Right lobe of liver (tissue), 6 donors: ENCODE results near the gene SSC5D. TPM values are rescaled to one million over a fixed set of nuclear protein-coding genes. Genes with fewer than 3 reads are reported as not detected.
A peak's percentile ranks its signal among the peaks of the same experiment; 100 is the strongest.

ENCODE experiments used
- ATAC-seq, 4 donors: fragments of 200-7000 bp; cut with Tn5 transposase; one replicate each; pipeline ENCODE4 v1.9.1; 2020; ENCODE audit warnings: mild to moderate bottlenecking in 4 of 4, moderate library complexity in 4 of 4
- DNase-seq, 3 donors: peaks; one replicate each; pipeline ENCODE4 v3.0.0-alpha.2; 2020
- H3K27ac ChIP-seq, 3 donors: fragments of 200-600 bp; one replicate each; pipeline ENCODE4 v1.8.0; 2022
- H3K27me3 ChIP-seq, 2 donors: fragments of 200-600 bp; one replicate each; pipeline ENCODE4 v1.8.0; 2022
- H3K36me3 ChIP-seq, 4 donors: fragments of 200-600 bp; sonication (generic) in 1 of 4; one replicate each; pipeline versions ENCODE4 v1.5.1 to v1.8.0; 2017 to 2022; ENCODE audit warnings: control low read depth in 1 of 4
- H3K4me1 ChIP-seq, 4 donors: fragments of 200-600 bp; sonication (generic) in 1 of 4; one replicate each; pipeline versions ENCODE4 v1.5.1 to v1.8.0; 2017 to 2022; ENCODE audit warnings: control low read depth in 1 of 4
- H3K4me3 ChIP-seq, 3 donors: fragments of 200-600 bp; one replicate each; pipeline ENCODE4 v1.8.0; 2022
- H3K9me3 ChIP-seq, 4 donors: fragments of 200-600 bp; sonication (generic) in 1 of 4; one replicate each; pipeline versions ENCODE4 v1.5.1 to v1.8.0; 2017 to 2022; ENCODE audit warnings: control low read depth in 1 of 4
- POLR2A ChIP-seq: fragments of 450-650 bp; IDR thresholded peaks from one replicate; pipeline ENCODE4 v1.6.1; 2017; ENCODE audit warnings: antibody characterized with exemption, mild to moderate bottlenecking
- WGBS: methylation state at CpG from one replicate; pipeline ENCODE4 v1.1.6; 2018; ENCODE audit warnings: low coverage, low lambda C conversion rate; ENCODE audit not compliant: insufficient coverage; ENCODE audit errors: missing lambda C conversion rate; 5-methylcytosine and 5-hydroxymethylcytosine counted together
- intact Hi-C, 2 donors: fragments of 100-400 bp; cut with DNase I; formaldehyde crosslinking; loops; one replicate each; pipeline versions ENCODE4 v1.11.2 to v1.14.1; 2022
- total RNA-seq, 6 experiments: library from RNA; depleted of rRNA in 2 of 6; stranded (reverse); fragments of >200 nt in 2 of 6; fragmentation: NEBNext Ultra II Directional in 3 of 6; extraction: Animal tissue kit (Norgen Biotek cat#: 25700) in 3 of 6; gene quantifications; one replicate each; pipeline versions ENCODE4 v1.1.0 to v1.2.4, GENCODE V29; 2016 to 2023
- TF ChIP-seq, protein P1 (sequence below), 4 donors: fragments of 200-600 bp in 3 of 4; fragments of 450-650 bp in 1 of 4; IDR thresholded peaks; one replicate each; pipeline versions ENCODE4 v1.5.1 to v1.8.0; 2016 to 2022; ENCODE audit warnings: antibody characterized with exemption in 4 of 4, mild to moderate bottlenecking in 2 of 4
- donor health status: DM: no; HTN: yes; CAD: no.
- donor health status: DM: no; HTN: no; CAD: no.
- donor health status: DM: no; HTN: no; CAD: no.
- donor health status: DM: no; HTN: yes; CAD: no.
- donor health status: DM: no; HTN: yes; CAD: no.

The SSC5D gene
- total RNA-seq, 6 experiments from 2014 or later = 0.35 to 1.6 (median 1.2) TPM

DNA sequence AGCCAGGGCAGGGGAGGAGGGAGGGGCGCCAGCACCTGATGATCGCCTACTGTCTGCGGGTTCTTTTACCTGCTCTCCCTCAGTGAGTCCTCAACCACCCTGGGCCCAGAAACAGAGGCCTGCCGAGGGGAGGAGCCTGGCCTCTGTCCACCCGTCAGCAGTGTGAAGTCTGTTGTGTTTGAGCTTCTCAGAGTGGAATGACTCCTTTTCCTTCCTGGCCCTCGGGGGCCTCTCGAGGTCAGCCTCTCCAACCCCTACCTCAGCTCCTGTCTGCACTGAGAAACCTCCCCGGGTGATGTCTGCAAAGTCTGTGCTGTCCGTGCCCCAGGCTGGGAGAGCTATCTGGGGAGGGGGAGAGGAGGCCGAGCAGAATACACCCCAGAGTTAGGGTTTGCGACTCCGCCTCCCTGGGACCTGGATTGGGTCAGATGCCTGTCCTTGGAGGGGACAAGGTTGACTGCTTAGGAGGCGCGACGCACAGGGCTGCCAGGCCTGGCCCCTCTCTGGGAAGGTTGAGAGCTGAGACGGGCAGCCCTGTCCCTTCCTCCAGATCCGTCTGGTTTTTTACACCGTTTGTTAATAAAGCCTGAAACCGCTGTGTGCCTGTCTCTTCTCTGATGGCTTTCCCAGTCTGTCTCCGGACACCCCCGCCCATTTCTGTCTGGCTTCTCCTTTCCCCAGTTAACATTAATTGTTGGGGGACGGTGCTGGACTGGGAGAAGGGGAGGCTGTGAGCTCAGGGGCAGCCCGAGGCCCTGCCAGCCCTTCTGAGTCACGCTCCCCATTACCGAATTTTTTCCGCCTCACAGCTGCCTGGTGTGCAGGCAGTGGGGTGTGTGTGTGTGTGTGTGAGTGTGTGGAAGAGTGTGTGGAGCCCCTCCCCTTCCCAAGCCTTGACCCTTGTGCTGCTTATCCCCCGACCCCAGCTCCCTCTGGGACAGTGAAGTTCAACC is 989 bp upstream of the SSC5D start:
- Histone ChIP-seq H3K27me3 (no peaks in the 10 kb centered on the region), H3K4me1 (peaks cover 0 to 6% (median 0%) of the 10 kb centered on the region in 4 donors), H3K9me3 (no peaks in the 10 kb centered on the region), H3K36me3 (peaks cover 0 to 4% (median 1%) of the 10 kb centered on the region in 4 donors), H3K4me3 (no peak overlapping the region), H3K27ac (peak overlapping the region in 2 of 3 donors; percentile 33 to 38)
- intact Hi-C loops = no loop called here
- ATAC-seq (peak; percentile 2 to 42 (median 18)), DNase-seq (no peak)
- 57% methylated on average over 12 of the region's 27 CpGs for WGBS
- no peak for TF ChIP-seq POLR2A
- TF ChIP-seq, protein P1, sequence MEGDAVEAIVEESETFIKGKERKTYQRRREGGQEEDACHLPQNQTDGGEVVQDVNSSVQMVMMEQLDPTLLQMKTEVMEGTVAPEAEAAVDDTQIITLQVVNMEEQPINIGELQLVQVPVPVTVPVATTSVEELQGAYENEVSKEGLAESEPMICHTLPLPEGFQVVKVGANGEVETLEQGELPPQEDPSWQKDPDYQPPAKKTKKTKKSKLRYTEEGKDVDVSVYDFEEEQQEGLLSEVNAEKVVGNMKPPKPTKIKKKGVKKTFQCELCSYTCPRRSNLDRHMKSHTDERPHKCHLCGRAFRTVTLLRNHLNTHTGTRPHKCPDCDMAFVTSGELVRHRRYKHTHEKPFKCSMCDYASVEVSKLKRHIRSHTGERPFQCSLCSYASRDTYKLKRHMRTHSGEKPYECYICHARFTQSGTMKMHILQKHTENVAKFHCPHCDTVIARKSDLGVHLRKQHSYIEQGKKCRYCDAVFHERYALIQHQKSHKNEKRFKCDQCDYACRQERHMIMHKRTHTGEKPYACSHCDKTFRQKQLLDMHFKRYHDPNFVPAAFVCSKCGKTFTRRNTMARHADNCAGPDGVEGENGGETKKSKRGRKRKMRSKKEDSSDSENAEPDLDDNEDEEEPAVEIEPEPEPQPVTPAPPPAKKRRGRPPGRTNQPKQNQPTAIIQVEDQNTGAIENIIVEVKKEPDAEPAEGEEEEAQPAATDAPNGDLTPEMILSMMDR (IDR thresholded peaks at IDR 0.05) = no peak

DNA sequence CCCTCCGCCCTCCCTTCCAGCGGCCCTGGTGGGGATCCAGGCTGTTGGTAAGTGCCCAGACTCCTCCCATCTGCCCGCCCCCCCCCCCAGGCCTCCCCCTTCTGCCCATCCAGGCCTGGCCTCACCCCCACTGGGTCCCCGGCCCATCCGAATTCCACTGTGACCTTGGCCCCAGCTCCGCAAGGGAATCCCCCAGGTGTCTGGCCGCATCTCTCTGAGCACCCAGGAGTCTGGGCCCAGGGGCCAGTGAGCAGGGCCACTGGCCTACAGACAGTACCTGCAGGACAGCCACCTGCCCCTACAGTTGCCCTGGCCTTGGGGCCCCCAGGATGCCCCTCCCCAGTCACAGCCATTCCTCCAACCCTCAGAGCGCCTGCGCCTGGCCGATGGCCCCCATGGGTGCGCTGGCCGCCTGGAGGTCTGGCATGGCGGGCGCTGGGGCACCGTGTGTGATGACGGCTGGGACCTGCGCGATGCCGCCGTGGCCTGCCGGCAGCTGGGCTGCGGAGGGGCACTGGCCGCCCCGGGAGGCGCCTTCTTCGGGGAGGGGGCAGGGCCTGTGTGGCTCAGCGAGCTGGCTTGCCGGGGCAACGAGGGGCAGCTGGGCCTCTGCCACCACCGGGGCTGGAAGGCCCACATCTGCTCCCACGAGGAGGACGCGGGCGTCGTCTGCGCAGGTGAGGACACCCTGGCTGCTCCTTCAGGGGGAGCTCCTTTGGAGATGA is 912 bp downstream of the SSC5D start:
- no peak for DNase-seq
- WGBS = 40% methylated on average over 2 of the region's 36 CpGs
- Histone ChIP-seq H3K4me1 (peaks cover 0 to 6% (median 0%) of the 10 kb centered on the region in 4 donors), H3K9me3 (no peaks in the 10 kb centered on the region), H3K27ac (no peak overlapping the region), H3K4me3 (no peak overlapping the region), H3K36me3 (no peaks in the 10 kb centered on the region), H3K27me3 (no peaks in the 10 kb centered on the region)
- TF ChIP-seq, protein P1 (IDR thresholded peaks at IDR 0.05) = no peak
- no peak for TF ChIP-seq POLR2A
- intact Hi-C loops = no loop called here
- no peak for ATAC-seq

- Histone ChIP-seq H3K4me1 (no peaks in the 10 kb centered on the region), H3K36me3 (no peaks in the 10 kb centered on the region), H3K27ac (no peak overlapping the region), H3K27me3 (no peaks in the 10 kb centered on the region), H3K9me3 (no peaks in the 10 kb centered on the region), H3K4me3 (no peak overlapping the region)
- intact Hi-C loops = loop anchor here in 1 of 2 donors (10.0 kb wide), 1 partner anchor 345 kb away; the partner anchor contains the start of gene TNNT1
- DNase-seq (no peak), ATAC-seq (no peak)
- TF ChIP-seq, protein P1 (IDR thresholded peaks at IDR 0.05) = no peak
- TF ChIP-seq POLR2A = no peak
- WGBS = 46% methylated on average over 6 of the region's 21 CpGs
Observed at GRCh38 chr19:55489711-55490477, 1.7 kb downstream of the SSC5D start.
